ENCODE measurements around the gene RAB12. TPM values are rescaled to one million over a fixed set of nuclear protein-coding genes. Genes with fewer than 3 reads are reported as not detected.

The RAB12 gene
- total and polyA plus RNA-seq, 4 experiments from 2014 or later, result 0.11 to 20.8 (median 10.5) TPM

- Mint-ChIP-seq H3K27ac (peak overlapping the region in 4 of 7 donors; percentile 53 to 88 (median 73)), H3K36me3 (peaks cover 0 to 30% of the 10 kb centered on the region in 2 donors), H3K4me3 (peak overlapping the region in 6 of 8 donors; percentile 28 to 96 (median 89)), H3K9me3 (peaks cover 0 to 2% (median 0%) of the 10 kb centered on the region in 8 donors), H3K4me1 (peaks cover 42 to 79% (median 62%) of the 10 kb centered on the region in 4 donors), H3K27me3 (no peaks in the 10 kb centered on the region)
- no peak overlapping the region for H3K4me3 ChIP-seq (ENCODE audit: low read length in 2 of 2)
- intact Hi-C loops (cut with micrococcal nuclease), result loop anchor here (10.0 kb wide), 1 partner anchor 863 kb away; the partner anchor contains the start of gene RALBP1
- CTCF ChIA-PET (ENCODE audit: partially characterized antibody), result no interaction called here
- H3K27me3 ChIP-seq (ENCODE audit: insufficient read depth, low read length), result no peaks in the 10 kb centered on the region
- POLR2A ChIA-PET (ENCODE audit: partially characterized antibody), result no interaction called here
- no peaks in the 10 kb centered on the region for H3K9me3 ChIP-seq (ENCODE audit: control insufficient read depth in 1 of 2, low read length in 2 of 2)
- H3K4me1 ChIP-seq (ENCODE audit: insufficient read depth, low read length), result peaks cover 55% of the 10 kb centered on the region
- DNase-seq, result no peak
- H3K36me3 ChIP-seq (ENCODE audit: insufficient read depth, low read length), result no peaks in the 10 kb centered on the region
- H3K27ac ChIP-seq (ENCODE audit: low read depth, low read length), result no peak overlapping the region
These were observed 2.8 kb downstream of the RAB12 start for GRCh38 chr18:8611916-8612576.

- no peaks in the 10 kb centered on the region for H3K27me3 Mint-ChIP-seq
- no peak overlapping the region for H3K4me3 ChIP-seq (ENCODE audit: low read length in 2 of 2)
- H3K36me3 ChIP-seq (ENCODE audit: insufficient read depth, low read length), result peaks cover 3% of the 10 kb centered on the region
- H3K9me3 ChIP-seq (ENCODE audit: control insufficient read depth in 1 of 2, low read length in 2 of 2), result no peaks in the 10 kb centered on the region
- H3K9me3 Mint-ChIP-seq, result no peaks in the 10 kb centered on the region
- H3K4me3 Mint-ChIP-seq, result no peak overlapping the region
- POLR2A ChIA-PET (ENCODE audit: partially characterized antibody), result no interaction called here
- no peaks in the 10 kb centered on the region for H3K27me3 ChIP-seq (ENCODE audit: insufficient read depth, low read length)
- no peak overlapping the region for H3K27ac ChIP-seq (ENCODE audit: low read depth, low read length)
- CTCF ChIA-PET (ENCODE audit: partially characterized antibody), result interaction anchor here (1.2 kb wide), 1 partner anchor 9 kb away, joined by 4 read pairs; no protein-coding TSS in a partner anchor
- no peak for DNase-seq
- H3K27ac Mint-ChIP-seq, result peak overlapping the region in 1 of 7 donors; percentile 13
- peaks cover 54 to 93% (median 73%) of the 10 kb centered on the region in 4 donors for H3K4me1 Mint-ChIP-seq
- peaks cover 0 to 33% of the 10 kb centered on the region in 2 donors for H3K36me3 Mint-ChIP-seq
- intact Hi-C loops (cut with micrococcal nuclease), result loop anchor here (10.0 kb wide), 1 partner anchor 860 kb away; the partner anchor contains the start of gene RALBP1
- H3K4me1 ChIP-seq (ENCODE audit: insufficient read depth, low read length), result peaks cover 47% of the 10 kb centered on the region
These were observed 5.6 kb downstream of the RAB12 start for GRCh38 chr18:8614875-8615274.

GRCh38 chr18:8615397-8616027 is 6.3 kb downstream of the RAB12 start:
- no peaks in the 10 kb centered on the region for H3K9me3 Mint-ChIP-seq
- ChIA-PET CTCF (ENCODE audit: partially characterized antibody) (interaction anchor here (1.2 kb wide), 1 partner anchor 9 kb away, joined by 4 read pairs; no protein-coding TSS in a partner anchor), POLR2A (ENCODE audit: partially characterized antibody) (no interaction called here)
- peaks cover 1 to 30% of the 10 kb centered on the region in 2 donors for H3K36me3 Mint-ChIP-seq
- H3K27ac Mint-ChIP-seq, result peak overlapping the region in 2 of 7 donors; percentile 13 to 55
- no peaks in the 10 kb centered on the region for H3K27me3 Mint-ChIP-seq
- intact Hi-C loops (cut with micrococcal nuclease), result loop anchor here (10.0 kb wide), 1 partner anchor 859 kb away; the partner anchor contains the start of gene RALBP1
- H3K4me1 Mint-ChIP-seq, result peaks cover 53 to 94% (median 74%) of the 10 kb centered on the region in 4 donors
- no peak overlapping the region for H3K4me3 ChIP-seq (ENCODE audit: low read length in 2 of 2)
- peak overlapping the region in 1 of 8 donors; percentile 54 for H3K4me3 Mint-ChIP-seq
- H3K9me3 ChIP-seq (ENCODE audit: control insufficient read depth in 1 of 2, low read length in 2 of 2), result no peaks in the 10 kb centered on the region
- DNase-seq, result no peak
- H3K27me3 ChIP-seq (ENCODE audit: insufficient read depth, low read length), result no peaks in the 10 kb centered on the region
- peaks cover 3% of the 10 kb centered on the region for H3K36me3 ChIP-seq (ENCODE audit: insufficient read depth, low read length)
- H3K4me1 ChIP-seq (ENCODE audit: insufficient read depth, low read length), result peaks cover 44% of the 10 kb centered on the region
- no peak overlapping the region for H3K27ac ChIP-seq (ENCODE audit: low read depth, low read length)

- H3K4me1 ChIP-seq (ENCODE audit: insufficient read depth, low read length), result peaks cover 39% of the 10 kb centered on the region
- no peak for DNase-seq
- Mint-ChIP-seq H3K27ac (no peak overlapping the region), H3K4me3 (peak overlapping the region in 1 of 8 donors; percentile 2), H3K36me3 (peaks cover 6 to 31% of the 10 kb centered on the region in 2 donors), H3K27me3 (no peaks in the 10 kb centered on the region), H3K9me3 (peaks cover 0 to under 1% (median 0%) of the 10 kb centered on the region in 8 donors), H3K4me1 (peaks cover 56 to 94% (median 74%) of the 10 kb centered on the region in 4 donors)
- intact Hi-C loops (cut with micrococcal nuclease), result loop anchor here (10.0 kb wide), 1 partner anchor 859 kb away; the partner anchor contains the start of gene RALBP1
- no peaks in the 10 kb centered on the region for H3K9me3 ChIP-seq (ENCODE audit: control insufficient read depth in 1 of 2, low read length in 2 of 2)
- CTCF ChIA-PET (ENCODE audit: partially characterized antibody), result no interaction called here
- no peak overlapping the region for H3K27ac ChIP-seq (ENCODE audit: low read depth, low read length)
- H3K36me3 ChIP-seq (ENCODE audit: insufficient read depth, low read length), result peaks cover 3% of the 10 kb centered on the region
- H3K27me3 ChIP-seq (ENCODE audit: insufficient read depth, low read length), result no peaks in the 10 kb centered on the region
- H3K4me3 ChIP-seq (ENCODE audit: low read length in 2 of 2), result no peak overlapping the region
- POLR2A ChIA-PET (ENCODE audit: partially characterized antibody), result no interaction called here
These were observed 6.8 kb downstream of the RAB12 start for GRCh38 chr18:8616028-8616401.

GRCh38 chr18:8617907-8618306 is 8.7 kb downstream of the RAB12 start:
- peaks cover 0 to 15% (median 4%) of the 10 kb centered on the region in 8 donors for H3K9me3 Mint-ChIP-seq
- peaks cover 23 to 37% of the 10 kb centered on the region in 2 donors for H3K36me3 Mint-ChIP-seq
- intact Hi-C loops (cut with micrococcal nuclease), result loop anchor here (10.0 kb wide), 1 partner anchor 857 kb away; the partner anchor contains the start of gene RALBP1
- H3K9me3 ChIP-seq (ENCODE audit: control insufficient read depth in 1 of 2, low read length in 2 of 2), result no peaks in the 10 kb centered on the region
- H3K27ac Mint-ChIP-seq, result no peak overlapping the region
- H3K27me3 ChIP-seq (ENCODE audit: insufficient read depth, low read length), result no peaks in the 10 kb centered on the region
- peaks cover 22% of the 10 kb centered on the region for H3K4me1 ChIP-seq (ENCODE audit: insufficient read depth, low read length)
- no peaks in the 10 kb centered on the region for H3K27me3 Mint-ChIP-seq
- H3K4me3 ChIP-seq (ENCODE audit: low read length in 2 of 2), result no peak overlapping the region
- no peak for DNase-seq
- H3K4me3 Mint-ChIP-seq, result no peak overlapping the region
- peaks cover 45 to 91% (median 68%) of the 10 kb centered on the region in 4 donors for H3K4me1 Mint-ChIP-seq
- CTCF ChIA-PET (ENCODE audit: partially characterized antibody), result no interaction called here
- no peak overlapping the region for H3K27ac ChIP-seq (ENCODE audit: low read depth, low read length)
- H3K36me3 ChIP-seq (ENCODE audit: insufficient read depth, low read length), result peaks cover 3% of the 10 kb centered on the region
- POLR2A ChIA-PET (ENCODE audit: partially characterized antibody), result no interaction called here

GRCh38 chr18:8619041-8619440 is 9.8 kb downstream of the RAB12 start:
- no peak overlapping the region for H3K4me3 Mint-ChIP-seq
- intact Hi-C loops (cut with micrococcal nuclease), result loop anchor here (10.0 kb wide), 1 partner anchor 856 kb away; the partner anchor contains the start of gene RALBP1
- no peaks in the 10 kb centered on the region for H3K27me3 ChIP-seq (ENCODE audit: insufficient read depth, low read length)
- peak overlapping the region in 2 of 7 donors; percentile 11 to 37 for H3K27ac Mint-ChIP-seq
- H3K9me3 ChIP-seq (ENCODE audit: control insufficient read depth in 1 of 2, low read length in 2 of 2), result no peaks in the 10 kb centered on the region
- H3K9me3 Mint-ChIP-seq, result peaks cover 0 to 15% (median 4%) of the 10 kb centered on the region in 8 donors
- no peak overlapping the region for H3K4me3 ChIP-seq (ENCODE audit: low read length in 2 of 2)
- H3K36me3 Mint-ChIP-seq, result peaks cover 32 to 48% of the 10 kb centered on the region in 2 donors
- peaks cover 44 to 91% (median 68%) of the 10 kb centered on the region in 4 donors for H3K4me1 Mint-ChIP-seq
- POLR2A ChIA-PET (ENCODE audit: partially characterized antibody), result no interaction called here
- peaks cover 5% of the 10 kb centered on the region for H3K36me3 ChIP-seq (ENCODE audit: insufficient read depth, low read length)
- CTCF ChIA-PET (ENCODE audit: partially characterized antibody), result no interaction called here
- H3K4me1 ChIP-seq (ENCODE audit: insufficient read depth, low read length), result peaks cover 21% of the 10 kb centered on the region
- H3K27ac ChIP-seq (ENCODE audit: low read depth, low read length), result no peak overlapping the region
- no peak for DNase-seq
- no peaks in the 10 kb centered on the region for H3K27me3 Mint-ChIP-seq

Data from CD4-positive, alpha-beta memory T cell (primary cell).